Activated CD4-positive, CD25-positive, alpha-beta regulatory T cell treated with anti-CD3 and anti-CD28 coated beads, Interleukin-2, amount 50 U/mL, for 24 hours (primary cell): ENCODE measurements around the gene TERT.
"Not testable (repeated sequence)": the region's sequence is repeated elsewhere in the genome, so short reads cannot be mapped to it uniquely, and the experiment has no call there.

Source experiments
- ATAC-seq, 2 donors: fragments of 150-1000 bp; cut with Tn5 transposase; one replicate each; pipeline ENCODE4 v1.10.0; 2021; ENCODE audit warnings: mild to moderate bottlenecking in 1 of 2, moderate library complexity in 1 of 2

Gene TERT

DNA sequence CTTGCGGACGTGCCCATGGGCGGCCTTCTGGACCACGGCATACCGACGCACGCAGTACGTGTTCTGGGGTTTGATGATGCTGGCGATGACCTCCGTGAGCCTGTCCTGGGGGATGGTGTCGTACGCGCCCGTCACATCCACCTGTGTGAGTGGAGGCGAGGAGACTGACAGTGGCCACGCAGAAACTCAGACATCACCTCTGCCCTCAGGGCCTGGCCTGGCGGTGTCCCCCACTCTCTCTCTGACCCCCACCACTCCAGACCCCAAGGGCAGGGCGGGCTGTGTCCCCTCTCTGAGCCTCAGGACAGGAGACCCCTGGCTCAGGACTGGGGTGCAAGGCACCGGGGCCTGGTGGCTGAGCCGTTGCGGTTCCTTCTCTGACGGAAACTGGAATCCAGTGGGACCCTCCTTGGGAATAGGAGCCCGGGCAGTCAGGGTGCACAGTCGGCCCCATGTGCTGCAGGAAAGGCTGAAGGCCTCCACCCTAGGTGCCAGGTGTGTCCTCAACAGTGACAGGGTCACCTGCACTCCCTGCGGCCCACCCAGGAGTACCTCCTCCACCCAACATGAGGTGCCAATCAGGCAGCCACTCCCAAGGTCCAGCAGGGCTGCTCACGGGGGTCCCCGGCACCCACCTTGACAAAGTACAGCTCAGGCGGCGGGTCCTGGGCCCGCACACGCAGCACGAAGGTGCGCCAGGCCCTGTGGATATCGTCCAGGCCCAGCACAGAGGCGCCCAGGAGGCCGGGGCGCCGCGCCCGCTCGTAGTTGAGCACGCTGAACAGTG, 16.0 kb downstream of the TERT start:
- ATAC-seq, result no peak

DNA sequence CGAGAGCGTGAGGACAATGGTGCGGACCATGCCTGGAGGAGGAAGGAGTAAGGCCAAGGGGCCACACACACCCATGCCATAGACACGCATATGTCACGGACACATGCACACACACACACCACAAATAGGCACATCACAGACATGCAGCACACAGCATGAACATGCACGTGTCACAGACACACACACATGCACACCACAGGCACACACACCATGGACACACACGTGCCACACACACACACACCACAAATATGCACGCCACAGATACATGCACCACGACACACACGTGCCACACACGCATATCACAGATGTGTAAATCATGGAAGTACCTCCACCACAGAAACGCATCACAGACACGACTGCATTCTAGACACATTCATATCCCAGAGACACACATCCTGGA, 16.7 kb downstream of the TERT start:
- ATAC-seq, result no peak

DNA sequence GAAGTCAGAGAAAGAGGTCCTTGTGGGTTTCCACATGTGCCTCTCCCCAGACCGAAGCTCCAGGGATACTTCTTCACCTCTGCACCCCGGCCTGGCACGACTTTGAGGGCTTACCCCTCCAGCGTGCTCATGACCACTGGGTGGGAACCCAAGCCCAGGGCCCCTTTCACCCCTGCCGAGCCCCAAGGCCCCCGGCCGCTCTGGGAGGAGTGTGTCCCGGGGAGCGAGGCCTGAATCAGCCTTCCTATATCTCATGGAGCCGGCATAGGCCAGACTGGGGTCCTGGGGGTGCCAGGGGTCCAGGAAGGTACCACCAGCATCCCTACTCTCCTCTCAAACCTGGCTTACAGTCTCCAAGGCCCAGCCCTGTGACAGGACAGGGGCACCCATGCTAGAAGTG, 17.1 kb downstream of the TERT start:
- no peak for ATAC-seq

DNA sequence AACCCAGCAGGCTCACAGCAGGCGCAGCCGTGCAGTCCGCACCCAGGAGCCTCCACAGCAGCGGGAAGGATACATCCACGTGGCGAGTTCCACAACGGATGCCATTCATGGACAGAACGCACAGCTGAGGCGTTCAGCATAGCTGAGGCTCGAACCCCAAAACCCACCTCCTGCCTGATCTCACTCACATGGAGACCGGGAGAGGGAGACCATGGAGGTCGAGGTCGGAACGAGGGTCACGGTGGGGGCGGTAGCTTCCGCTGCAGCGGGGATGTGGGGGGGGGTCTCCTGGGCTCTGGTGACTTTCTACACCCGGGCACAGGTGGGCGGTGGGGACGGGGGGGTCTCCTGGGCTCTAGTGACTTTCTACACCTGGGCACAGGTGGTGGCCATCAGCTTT, 17.5 kb downstream of the TERT start:
- ATAC-seq, result no peak

DNA sequence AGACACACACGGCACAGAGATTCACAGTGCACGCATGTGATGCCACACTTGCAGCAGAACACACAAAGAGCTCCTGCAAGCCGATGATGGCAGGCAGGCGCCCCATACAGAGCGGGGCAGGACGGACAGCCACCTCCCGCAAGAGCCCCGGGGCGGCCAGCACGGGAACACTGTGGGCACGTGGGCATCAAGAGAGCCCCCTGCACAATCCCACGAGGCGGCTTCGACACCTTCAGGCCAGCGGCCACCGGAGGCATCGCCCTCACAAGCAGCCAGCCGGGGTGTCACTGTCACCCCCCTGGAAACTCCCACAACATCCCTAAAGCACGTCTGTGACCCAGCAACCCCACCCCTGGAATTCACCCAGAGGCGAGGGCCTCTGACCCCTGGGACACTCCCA, 17.9 kb downstream of the TERT start:
- ATAC-seq, result no peak

DNA sequence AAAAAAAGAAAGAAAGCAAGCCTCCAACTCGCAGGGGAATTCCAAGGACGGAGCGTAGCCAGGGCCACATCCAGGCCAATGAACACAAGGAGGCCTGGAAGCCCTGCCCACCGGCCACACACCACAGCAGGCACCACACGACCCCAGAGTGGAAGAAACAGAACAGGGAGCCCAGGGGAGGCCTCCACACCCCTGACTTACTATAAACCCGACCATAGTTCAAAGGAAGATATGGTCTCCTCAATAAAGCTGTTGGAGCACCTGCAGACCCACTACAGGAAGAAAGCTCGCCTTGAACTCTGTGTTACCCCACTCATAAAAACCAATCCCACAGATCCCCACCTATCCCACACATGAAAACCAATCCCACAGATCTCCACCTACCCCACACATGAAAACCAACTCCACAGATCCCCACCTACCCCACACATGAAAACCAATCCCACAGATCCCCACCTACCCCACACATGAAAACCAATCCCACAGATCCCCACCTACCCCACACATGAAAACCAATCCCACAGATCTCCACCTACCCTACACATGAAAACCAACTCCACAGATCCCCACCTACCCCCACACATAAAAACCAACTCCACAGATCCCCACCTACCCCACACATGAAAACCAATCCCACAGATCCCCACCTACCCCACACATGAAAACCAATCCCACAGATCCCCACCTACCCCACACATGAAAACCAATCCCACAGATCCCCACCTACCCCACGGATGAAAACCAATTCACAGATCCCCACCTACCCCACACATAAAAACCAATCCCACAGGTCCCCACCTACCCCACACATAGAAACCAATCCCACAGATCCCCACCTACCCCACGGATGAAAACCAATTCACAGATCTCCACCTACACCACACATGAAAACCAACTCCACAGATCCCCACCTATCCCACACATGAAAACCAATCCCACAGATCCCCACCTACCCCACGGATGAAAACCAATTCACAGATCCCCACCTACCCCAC, 19.2 kb downstream of the TERT start:
- not testable (repeated sequence) for ATAC-seq

DNA sequence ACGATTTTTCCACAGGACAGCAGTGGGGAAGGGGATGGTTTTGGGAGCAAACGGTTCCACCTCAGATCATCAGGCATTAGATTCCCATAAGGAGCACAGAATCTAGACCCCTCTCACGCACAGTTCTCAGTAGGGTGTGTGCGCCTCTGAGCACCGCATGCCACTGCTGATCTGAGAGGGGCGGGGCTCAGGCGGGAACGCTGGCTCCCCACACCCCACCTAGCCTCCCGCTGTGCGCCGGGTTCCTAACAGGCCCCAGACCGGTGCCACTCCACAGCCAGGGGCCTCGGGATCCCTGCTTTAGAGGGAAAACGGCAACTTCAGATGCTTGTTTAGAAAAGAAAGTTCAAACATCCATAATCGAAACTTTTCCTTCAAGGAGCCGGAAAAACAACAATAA, 20.4 kb downstream of the TERT start:
- ATAC-seq, result no peak

DNA sequence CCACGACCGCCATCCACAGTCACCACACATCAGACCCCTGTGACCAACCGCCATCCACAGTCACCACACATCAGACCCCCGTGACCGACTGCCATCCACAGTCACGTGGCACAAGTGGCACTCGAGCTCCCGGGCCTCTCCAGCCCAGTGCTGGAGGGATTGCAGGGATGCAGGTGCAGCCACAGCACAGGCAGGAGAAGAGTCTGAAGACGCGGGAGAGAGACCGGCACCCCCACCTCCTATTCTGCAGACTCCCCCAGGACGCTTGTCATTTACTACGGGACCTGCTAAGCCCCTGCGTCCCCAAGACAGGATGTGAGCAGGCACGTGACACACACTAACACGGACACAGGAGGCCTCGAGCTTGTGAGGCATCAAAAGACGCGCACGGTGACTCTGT, 21.1 kb downstream of the TERT start:
- no peak for ATAC-seq

DNA sequence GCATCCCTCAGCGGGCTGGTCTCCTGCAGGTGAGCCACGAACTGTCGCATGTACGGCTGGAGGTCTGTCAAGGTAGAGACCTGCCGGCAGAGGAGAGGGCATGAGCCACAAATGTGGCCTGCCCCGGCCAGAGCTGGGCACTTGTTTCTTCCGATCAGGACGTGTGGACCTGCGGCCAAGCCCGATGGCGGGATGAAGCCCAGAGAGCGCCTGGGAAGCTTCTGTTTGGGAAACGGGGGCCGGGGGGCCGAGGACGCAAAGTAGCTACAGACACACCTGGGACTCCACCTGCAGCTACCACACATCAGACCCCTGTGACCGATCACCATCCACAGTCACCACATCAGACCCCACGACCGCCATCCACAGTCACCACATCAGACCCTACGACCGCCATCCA, 22.7 kb downstream of the TERT start:
- no peak for ATAC-seq

DNA sequence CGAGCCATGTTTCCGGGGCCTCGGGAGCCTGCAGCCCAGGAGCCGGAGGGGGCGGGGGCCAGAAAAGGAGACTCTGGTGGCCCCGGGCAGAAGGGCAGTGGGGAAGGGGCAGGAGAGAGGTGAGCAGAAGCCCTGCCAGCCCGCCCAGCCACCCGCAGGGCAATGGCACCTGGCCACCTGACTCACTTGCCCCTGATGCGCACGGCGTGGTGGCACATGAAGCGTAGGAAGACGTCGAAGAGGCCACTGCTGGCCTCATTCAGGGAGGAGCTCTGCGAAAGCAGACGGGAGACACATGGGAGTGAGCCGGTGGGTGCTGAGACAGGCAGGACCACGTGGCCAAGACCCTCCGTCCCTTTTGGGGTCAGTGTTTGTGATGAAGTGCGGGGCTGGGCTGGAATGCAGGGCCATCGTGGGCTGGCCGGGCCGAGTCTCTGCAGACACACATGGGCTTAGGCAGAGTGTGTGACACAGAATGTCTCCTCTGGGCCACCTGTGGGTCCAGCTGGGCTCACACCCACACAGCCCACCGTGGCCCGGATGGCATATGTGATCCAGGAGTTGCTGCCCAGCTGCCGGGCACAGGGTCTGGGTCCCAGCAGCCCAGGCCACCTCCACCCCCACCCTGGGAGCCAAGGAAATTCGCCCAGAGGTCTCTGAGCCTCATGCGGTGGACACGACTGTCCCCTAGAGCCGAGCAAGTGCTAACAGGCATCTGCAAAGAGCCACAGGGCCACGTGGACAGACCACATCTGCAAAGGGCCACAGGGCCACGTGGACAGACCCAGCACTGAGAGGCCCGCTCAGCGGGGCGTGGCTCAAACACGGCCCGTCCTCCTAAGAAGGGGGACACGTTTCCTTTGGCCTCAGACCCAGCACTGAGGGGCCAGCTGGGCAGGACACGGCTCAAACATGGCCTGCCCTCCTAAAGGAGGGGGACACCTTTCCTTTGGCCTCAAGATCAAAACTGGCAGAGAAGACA, 23.6 kb downstream of the TERT start:
- ATAC-seq, result no peak

DNA sequence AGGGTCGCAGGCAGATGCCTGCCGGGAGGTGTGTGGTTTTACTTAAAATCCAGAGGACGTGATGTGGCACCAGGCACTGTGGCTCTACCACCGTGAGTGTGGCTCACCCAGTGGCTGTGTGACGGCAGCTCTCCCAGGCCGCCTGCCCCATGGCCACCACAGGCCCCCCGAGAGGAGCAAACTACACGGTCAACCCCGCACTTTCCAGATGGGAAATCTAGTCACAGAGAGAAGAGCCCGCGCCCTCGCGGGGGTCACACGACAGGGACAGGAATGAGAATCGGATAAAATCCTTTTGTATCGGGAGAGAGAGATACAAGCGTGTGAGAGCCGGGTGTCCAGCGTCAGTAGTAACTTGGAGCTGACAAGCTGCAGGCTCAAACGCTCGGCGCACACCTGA, 24.4 kb downstream of the TERT start:
- ATAC-seq, result no peak

DNA sequence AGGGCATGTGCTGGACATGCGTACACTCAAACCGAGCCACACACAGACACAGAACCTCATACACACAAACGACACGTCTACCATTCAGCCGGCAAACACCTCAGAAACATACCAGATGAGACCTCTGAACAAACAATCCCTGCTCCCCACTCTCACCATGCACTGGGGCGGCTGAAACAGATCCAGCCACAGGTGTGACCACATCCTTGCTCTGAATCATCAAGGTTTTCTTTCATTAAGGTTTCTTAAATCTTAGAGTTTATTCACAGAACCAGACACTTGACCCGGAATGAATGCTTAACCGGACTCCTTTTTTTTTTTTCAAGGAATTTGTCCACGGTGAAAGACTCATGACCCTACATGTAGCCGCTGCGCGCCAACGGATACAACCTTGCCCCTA, 26.2 kb downstream of the TERT start:
- ATAC-seq, result peak; percentile 73 to 78

DNA sequence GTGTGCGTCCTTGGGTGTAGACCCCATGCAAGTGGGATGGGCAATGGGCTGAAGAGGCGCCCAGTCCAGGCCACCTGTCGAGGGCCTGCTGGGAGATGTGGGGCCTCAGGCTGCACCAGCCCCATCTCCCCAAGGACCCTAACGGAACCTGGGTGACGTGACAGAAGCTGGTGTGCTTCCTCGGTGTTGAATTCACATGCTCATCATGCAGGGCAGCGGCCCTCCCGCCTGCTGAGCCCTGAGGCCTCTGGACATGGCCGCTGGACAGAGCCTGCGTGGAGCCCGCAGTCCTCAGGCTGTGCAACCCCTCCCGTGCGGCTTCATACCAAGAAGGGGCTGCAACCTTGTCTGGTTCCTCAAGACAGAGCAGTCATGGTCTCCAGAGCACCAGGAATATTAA, 26.8 kb downstream of the TERT start:
- ATAC-seq, result no peak

DNA sequence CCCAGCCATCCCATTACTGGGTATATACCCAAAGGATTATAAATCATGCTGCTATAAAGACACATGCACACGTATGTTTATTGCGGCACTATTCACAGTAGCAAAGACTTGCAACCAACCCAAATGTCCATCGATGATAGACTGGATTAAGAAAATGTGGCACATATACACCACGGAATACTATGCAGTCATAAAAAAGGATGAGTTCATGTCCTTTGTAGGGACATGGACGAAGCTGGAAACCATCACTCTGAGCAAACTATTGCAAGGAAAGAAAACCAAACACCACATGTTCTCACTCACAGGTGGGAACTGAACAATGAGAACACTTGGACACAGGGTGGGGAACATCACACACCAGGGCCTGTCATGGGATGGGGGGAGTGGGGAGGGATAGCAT, 27.4 kb downstream of the TERT start:
- not testable (repeated sequence) for ATAC-seq

DNA sequence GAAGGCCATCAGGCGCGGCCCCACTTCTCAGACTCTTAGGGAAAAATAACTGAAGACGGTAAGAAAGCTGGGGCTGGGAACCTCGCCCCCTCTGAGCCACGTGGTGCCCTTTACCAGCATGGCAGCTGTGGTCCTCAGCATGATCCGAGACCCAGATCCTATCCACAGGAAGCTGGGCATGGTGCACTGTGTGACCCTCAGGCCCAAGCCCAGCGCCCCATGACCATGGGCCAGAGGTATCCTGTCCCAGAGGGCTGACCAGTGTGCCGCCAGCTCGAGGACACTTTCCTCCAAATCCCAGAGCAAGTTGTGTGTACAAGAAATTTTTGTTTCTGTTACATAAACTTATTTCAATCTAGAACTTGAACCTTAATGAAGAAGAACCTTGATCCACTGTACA, 28.1 kb downstream of the TERT start:
- no peak for ATAC-seq

DNA sequence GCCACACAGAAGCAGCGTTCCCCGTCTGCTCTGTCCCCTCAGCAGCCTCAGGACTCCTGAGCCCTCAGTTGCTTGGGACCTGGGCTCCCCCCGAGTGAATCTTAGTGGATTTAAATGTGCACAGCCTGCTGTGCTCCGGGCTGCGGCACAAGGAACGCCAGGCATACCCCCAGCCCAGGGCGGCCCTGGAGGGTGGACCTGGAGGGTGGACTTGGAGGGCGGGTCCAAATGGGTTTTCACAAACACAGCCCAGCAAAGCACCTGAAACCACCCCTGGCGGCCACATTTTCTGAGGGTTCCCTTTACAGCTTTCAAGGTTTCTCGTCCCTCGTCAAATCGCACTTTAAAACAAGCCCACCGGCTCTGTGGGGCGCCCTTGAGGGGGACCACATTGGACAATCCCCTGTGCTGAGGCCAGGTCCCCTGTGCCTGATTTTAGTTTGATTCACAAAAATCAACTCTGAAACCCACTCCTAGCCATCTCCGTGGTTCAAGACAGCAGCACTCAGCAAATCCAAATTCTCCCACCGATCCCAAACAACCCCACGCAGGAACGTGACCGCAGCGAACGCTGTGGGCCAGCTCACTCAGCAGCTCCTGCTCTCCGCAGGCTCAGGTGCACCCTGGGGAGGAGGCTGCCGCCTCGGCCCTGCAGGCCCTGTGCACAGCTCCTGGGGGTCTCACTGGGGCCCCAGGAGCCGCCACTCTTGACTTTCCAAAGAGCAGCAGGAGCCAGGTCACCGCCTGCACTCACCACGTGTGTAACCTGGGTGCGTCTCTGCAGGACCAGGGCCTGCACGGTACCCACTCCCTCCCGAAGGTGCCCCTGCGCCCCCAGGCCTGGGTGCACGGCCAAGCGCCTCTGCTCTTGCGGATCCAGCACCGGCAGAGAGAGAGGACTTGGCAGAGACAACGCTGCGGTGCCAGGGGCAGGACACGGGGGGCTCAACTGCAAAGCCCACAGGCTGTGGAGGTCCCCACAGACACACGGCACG, 29.1 kb downstream of the TERT start:
- no peak for ATAC-seq

DNA sequence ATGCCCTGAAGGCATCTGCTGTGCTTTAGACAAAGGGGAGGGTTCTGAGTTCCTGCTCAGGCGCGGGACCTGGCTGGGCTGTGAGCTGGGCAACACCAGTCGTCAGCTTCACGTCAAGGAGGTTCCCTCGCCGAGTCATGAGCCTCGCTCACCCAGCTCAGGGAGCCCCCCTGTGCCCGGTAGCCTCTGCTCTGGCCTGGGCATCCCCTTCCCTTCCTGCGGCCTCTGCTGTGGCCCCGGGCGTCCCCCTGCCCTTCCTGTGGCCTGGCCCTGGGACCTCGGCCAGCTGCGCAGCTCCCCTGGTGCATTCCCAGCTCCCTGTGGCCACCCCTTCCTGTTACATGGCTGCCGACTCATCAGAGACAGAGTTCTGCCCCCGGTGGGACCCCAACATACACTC, 29.8 kb downstream of the TERT start:
- ATAC-seq, result no peak

DNA sequence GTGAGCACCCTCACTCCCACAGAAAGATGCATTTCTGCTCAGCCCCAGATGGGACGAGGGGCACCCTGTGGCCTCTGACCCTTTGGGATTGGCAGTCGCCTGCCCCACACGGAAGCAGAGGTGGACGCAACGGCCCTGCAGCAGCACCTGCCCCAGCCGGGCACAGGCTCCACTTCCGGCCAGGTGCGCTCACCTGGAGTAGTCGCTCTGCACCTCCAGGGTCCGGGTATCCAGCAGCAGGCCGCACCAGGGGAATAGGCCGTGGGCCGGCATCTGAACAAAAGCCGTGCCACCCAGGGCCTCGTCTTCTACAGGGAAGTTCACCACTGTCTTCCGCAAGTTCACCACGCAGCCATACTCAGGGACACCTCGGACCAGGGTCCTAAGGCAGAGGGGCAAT, 30.7 kb downstream of the TERT start:
- no peak for ATAC-seq

DNA sequence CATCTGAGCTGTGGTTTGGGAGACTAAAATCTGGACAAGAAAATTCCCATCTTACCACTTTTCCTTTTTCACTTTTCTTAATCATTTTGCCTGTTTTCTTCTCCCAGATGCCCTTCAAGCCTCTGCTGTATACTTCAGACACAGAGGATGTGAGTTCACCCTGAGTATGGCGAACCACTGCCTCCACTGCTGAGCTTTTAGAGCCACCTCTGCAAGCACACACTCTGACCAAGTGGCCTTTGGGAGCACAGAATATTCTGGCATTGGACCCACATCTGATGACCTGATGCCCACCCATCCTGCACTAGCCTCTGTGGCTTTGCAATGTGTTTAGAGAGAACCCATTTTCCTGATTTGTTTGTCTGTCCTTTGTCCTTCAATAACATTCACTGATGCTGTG, 32.5 kb downstream of the TERT start:
- no peak for ATAC-seq

DNA sequence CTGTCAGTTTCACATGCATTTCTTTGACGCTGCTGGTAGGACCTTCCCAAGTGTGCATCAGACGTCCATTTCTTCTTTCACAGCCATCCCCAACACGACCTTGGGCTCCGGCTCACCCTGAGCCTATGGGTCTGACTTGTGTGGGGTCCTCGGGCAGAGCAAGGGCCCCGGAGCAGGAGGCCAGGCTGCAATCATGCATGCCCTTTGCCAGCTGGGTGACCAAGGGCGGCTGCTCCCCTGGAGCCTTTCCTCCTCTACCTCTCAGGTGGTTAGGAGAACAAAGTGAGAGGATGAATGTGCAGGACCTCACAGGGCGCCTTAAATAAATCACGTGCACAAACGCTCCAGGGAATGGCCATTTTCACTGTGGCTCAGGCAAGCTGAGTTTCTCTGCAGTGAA, 33.2 kb downstream of the TERT start:
- no peak for ATAC-seq

DNA sequence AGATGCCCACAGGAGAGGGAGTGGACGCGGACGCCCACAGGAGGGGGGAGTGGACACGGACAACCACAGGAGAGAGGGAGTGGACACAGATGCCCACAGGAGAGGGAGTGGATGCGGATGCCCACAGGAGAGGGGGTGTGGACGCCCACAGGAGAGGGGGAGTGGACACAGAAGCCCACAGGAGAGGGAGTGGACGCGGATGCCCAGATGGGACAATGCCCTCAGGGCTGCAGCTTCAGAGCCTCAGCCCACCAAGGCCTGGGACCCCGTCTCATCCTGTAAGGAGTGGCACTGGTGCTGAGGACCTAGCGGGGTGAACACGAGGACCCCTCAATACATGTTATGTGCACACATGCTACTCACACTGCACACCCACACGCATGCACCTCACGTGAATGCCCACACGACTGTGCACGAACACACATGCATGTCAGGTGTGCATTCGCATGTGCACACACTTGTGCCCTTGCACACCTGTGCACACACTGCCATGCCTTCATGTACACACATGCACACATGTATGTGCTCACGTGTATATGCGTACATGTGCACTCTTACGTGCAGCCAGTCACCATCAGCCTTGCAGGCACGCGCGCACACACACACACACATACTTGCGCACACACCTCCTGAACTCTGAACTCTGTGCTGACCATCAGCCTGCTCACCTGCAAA, 34.9 kb downstream of the TERT start:
- ATAC-seq, result no peak
